Non-pigmented ciliary epithelial cell (primary cell): ENCODE measurements around the gene RAB40A.
"Not testable (repeated sequence)": the region's sequence is repeated elsewhere in the genome, so short reads cannot be mapped to it uniquely, and the experiment has no call there.

Source experiments
- DNase-seq: peaks from one replicate; pipeline ENCODE4 v3.0.0-alpha.2; 2010; ENCODE audit warnings: low read depth

RAB40A gene

GRCh38 chrX:103523605-103524004 is 4.3 kb upstream of the RAB40A start:
- no peak for DNase-seq

GRCh38 chrX:103520386-103520785 is 1.1 kb upstream of the RAB40A start:
- DNase-seq = no peak

GRCh38 chrX:103518571-103518970 is 718 bp downstream of the RAB40A start:
- DNase-seq = no peak

GRCh38 chrX:103517246-103517645 is 2.0 kb downstream of the RAB40A start:
- no peak for DNase-seq

GRCh38 chrX:103513476-103514108 is 5.7 kb downstream of the RAB40A start:
- DNase-seq = no peak

- no peak for DNase-seq
These were observed 6.2 kb downstream of the RAB40A start for GRCh38 chrX:103513067-103513466.

GRCh38 chrX:103510031-103510430 is 9.3 kb downstream of the RAB40A start:
- no peak for DNase-seq

GRCh38 chrX:103503853-103504207 is 15.5 kb downstream of the RAB40A start:
- DNase-seq = no peak

- DNase-seq = no peak
These were observed 16.0 kb downstream of the RAB40A start for GRCh38 chrX:103503163-103503852.

- no peak for DNase-seq
These were observed 20.5 kb downstream of the RAB40A start for GRCh38 chrX:103498786-103499185.

- no peak for DNase-seq
These were observed 23.5 kb downstream of the RAB40A start for GRCh38 chrX:103495786-103496185.

GRCh38 chrX:103493578-103493977 is 25.7 kb downstream of the RAB40A start:
- DNase-seq = not testable (repeated sequence)

- DNase-seq = not testable (repeated sequence)
These were observed 29.6 kb downstream of the RAB40A start for GRCh38 chrX:103489733-103490132.

- no peak for DNase-seq
These were observed 30.5 kb downstream of the RAB40A start for GRCh38 chrX:103488794-103489193.

- DNase-seq = no peak
These were observed 31.0 kb downstream of the RAB40A start for GRCh38 chrX:103488332-103488731.

- DNase-seq = no peak
These were observed 35.6 kb downstream of the RAB40A start for GRCh38 chrX:103483720-103484119.

GRCh38 chrX:103480526-103480925 is 38.8 kb downstream of the RAB40A start:
- no peak for DNase-seq

GRCh38 chrX:103477496-103477895 is 41.8 kb downstream of the RAB40A start:
- DNase-seq = no peak

- no peak for DNase-seq
These were observed 43.9 kb downstream of the RAB40A start for GRCh38 chrX:103475381-103475780.

- DNase-seq = not testable (repeated sequence)
These were observed 49.3 kb downstream of the RAB40A start for GRCh38 chrX:103469977-103470376.

- DNase-seq = no peak
These were observed 51.4 kb downstream of the RAB40A start for GRCh38 chrX:103467887-103468286.

GRCh38 chrX:103467156-103467555 is 52.1 kb downstream of the RAB40A start:
- no peak for DNase-seq

- DNase-seq = peak; percentile 32
These were observed 54.5 kb downstream of the RAB40A start for GRCh38 chrX:103464774-103465117.
